H1 (cell line): Measurements from ENCODE around the gene KCNC1. TPM values are rescaled to one million over a fixed set of nuclear protein-coding genes. Genes with fewer than 3 reads are reported as not detected.

Experiments
- ASH2L ChIP-seq: fragments of 200-600, 300-600 bp; sonication (generic); IDR thresholded peaks from one replicate; pipeline ENCODE4 v1.7.1; 2017; ENCODE audit warnings: low read length
- CHD2 ChIP-seq: IDR thresholded peaks from 2 replicates; pipeline ENCODE4 v1.6.1; 2012; ENCODE audit warnings: low read length, improper control_type of control experiment
- FOSL1 ChIP-seq: IDR thresholded peaks from 2 replicates; pipeline ENCODE4 v1.6.1; 2011; ENCODE audit warnings: mild to moderate bottlenecking, low read depth, low read length, moderate library complexity; ENCODE audit not compliant: insufficient read depth
- GABPA ChIP-seq: IDR thresholded peaks from 2 replicates; pipeline ENCODE4 v1.6.1; 2011; ENCODE audit warnings: mild to moderate bottlenecking, low read length, moderate library complexity, borderline replicate concordance; ENCODE audit not compliant: insufficient read depth
- POU5F1 ChIP-seq: IDR thresholded peaks from 2 replicates; pipeline ENCODE4 v1.6.1; 2011; ENCODE audit warnings: low read depth, mild to moderate bottlenecking, low read length, moderate library complexity
- SIX5 ChIP-seq: IDR thresholded peaks from 2 replicates; pipeline ENCODE4 v1.6.1; 2011; ENCODE audit warnings: mild to moderate bottlenecking, low read depth, low read length
- TCF12 ChIP-seq: IDR thresholded peaks from 2 replicates; pipeline ENCODE4 v1.6.1; 2011; ENCODE audit warnings: low read depth, mild to moderate bottlenecking, low read length
- polyA plus RNA-seq, 7 experiments: library from polyadenylated mRNA; depleted of rRNA in 3 of 7; stranded (reverse) in 5 of 7; unstranded in 2 of 7; fragments of >200 nt in 5 of 7; fragments of 200-250 nt in 2 of 7; gene quantifications; 1 replicate in 5 of 7; 2 replicates in 1 of 7; 4 replicates in 1 of 7; pipeline versions ENCODE4 v1.2.1 to v1.2.3, GENCODE V29; 2011 to 2013; ENCODE audit warnings: missing spikeins in 2 of 7, mixed read lengths in 2 of 7
- total RNA-seq: library from RNA; stranded (reverse); fragmentation: NEBNext Ultra II Directional; extraction: Animal tissue kit (Norgen Biotek cat#: 25700); gene quantifications from 2 replicates; pipeline ENCODE4 v1.2.1, GENCODE V29; 2021
- TF ChIP-seq, protein P1 (sequence below): fragments of 300-600 bp; sonication (generic); IDR thresholded peaks from 2 replicates; pipeline ENCODE4 v1.7.1; 2012; ENCODE audit warnings: low read length, moderate library complexity, mild to moderate bottlenecking, inconsistent platforms; ENCODE audit not compliant: insufficient replicate concordance
- TF ChIP-seq, protein P2 (sequence below): IDR thresholded peaks from 2 replicates; pipeline ENCODE4 v1.6.1; 2012; ENCODE audit warnings: low read length, inconsistent platforms

The KCNC1 gene
- total and polyA plus RNA-seq, 2 of the 8 experiments (the other 6 are each of a cell fraction or from before 2014, with no cell fraction given) = 0.11 to 0.26 TPM

DNA sequence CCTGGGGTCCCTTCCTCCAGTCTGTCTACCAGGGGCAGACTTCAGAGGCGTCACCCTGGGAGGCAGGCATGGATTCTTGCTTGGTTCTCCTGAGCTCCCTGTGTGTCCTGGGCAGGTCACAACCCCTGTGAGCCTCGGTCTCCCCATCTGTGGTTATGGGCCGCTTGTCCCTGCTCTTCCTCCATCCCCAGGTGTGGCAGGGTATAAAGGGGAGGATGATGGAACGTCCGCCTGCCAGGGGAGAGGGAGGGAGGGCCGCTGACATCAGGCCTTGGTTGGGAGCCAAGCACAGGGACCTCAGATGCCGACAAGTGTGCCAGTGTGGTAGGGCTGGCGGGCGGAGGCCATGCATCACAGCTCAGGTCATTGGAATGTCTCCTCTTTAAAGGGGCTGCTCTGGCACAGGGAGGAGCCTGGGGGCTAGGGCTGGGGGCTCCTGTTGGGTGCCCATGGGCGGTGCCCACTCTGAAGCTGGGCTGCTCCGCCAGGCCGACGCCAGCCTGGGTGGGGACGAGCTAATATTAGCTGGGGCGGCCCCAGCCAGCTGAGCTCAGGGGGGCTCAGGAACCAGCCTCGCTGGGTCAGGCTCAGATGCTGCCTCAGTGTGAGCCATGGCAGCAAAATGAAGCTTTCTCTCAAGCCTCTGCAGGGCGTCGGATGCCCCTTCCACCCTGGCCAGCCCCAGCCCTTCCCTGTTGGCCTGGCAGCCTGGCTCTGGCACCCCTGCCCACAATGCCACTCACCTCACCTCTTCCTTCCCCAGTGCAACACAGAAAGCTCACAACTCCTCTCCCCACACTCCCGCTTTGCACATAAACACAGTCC is 12.8 kb downstream of the KCNC1 start (continued):
- TF ChIP-seq, protein P1, sequence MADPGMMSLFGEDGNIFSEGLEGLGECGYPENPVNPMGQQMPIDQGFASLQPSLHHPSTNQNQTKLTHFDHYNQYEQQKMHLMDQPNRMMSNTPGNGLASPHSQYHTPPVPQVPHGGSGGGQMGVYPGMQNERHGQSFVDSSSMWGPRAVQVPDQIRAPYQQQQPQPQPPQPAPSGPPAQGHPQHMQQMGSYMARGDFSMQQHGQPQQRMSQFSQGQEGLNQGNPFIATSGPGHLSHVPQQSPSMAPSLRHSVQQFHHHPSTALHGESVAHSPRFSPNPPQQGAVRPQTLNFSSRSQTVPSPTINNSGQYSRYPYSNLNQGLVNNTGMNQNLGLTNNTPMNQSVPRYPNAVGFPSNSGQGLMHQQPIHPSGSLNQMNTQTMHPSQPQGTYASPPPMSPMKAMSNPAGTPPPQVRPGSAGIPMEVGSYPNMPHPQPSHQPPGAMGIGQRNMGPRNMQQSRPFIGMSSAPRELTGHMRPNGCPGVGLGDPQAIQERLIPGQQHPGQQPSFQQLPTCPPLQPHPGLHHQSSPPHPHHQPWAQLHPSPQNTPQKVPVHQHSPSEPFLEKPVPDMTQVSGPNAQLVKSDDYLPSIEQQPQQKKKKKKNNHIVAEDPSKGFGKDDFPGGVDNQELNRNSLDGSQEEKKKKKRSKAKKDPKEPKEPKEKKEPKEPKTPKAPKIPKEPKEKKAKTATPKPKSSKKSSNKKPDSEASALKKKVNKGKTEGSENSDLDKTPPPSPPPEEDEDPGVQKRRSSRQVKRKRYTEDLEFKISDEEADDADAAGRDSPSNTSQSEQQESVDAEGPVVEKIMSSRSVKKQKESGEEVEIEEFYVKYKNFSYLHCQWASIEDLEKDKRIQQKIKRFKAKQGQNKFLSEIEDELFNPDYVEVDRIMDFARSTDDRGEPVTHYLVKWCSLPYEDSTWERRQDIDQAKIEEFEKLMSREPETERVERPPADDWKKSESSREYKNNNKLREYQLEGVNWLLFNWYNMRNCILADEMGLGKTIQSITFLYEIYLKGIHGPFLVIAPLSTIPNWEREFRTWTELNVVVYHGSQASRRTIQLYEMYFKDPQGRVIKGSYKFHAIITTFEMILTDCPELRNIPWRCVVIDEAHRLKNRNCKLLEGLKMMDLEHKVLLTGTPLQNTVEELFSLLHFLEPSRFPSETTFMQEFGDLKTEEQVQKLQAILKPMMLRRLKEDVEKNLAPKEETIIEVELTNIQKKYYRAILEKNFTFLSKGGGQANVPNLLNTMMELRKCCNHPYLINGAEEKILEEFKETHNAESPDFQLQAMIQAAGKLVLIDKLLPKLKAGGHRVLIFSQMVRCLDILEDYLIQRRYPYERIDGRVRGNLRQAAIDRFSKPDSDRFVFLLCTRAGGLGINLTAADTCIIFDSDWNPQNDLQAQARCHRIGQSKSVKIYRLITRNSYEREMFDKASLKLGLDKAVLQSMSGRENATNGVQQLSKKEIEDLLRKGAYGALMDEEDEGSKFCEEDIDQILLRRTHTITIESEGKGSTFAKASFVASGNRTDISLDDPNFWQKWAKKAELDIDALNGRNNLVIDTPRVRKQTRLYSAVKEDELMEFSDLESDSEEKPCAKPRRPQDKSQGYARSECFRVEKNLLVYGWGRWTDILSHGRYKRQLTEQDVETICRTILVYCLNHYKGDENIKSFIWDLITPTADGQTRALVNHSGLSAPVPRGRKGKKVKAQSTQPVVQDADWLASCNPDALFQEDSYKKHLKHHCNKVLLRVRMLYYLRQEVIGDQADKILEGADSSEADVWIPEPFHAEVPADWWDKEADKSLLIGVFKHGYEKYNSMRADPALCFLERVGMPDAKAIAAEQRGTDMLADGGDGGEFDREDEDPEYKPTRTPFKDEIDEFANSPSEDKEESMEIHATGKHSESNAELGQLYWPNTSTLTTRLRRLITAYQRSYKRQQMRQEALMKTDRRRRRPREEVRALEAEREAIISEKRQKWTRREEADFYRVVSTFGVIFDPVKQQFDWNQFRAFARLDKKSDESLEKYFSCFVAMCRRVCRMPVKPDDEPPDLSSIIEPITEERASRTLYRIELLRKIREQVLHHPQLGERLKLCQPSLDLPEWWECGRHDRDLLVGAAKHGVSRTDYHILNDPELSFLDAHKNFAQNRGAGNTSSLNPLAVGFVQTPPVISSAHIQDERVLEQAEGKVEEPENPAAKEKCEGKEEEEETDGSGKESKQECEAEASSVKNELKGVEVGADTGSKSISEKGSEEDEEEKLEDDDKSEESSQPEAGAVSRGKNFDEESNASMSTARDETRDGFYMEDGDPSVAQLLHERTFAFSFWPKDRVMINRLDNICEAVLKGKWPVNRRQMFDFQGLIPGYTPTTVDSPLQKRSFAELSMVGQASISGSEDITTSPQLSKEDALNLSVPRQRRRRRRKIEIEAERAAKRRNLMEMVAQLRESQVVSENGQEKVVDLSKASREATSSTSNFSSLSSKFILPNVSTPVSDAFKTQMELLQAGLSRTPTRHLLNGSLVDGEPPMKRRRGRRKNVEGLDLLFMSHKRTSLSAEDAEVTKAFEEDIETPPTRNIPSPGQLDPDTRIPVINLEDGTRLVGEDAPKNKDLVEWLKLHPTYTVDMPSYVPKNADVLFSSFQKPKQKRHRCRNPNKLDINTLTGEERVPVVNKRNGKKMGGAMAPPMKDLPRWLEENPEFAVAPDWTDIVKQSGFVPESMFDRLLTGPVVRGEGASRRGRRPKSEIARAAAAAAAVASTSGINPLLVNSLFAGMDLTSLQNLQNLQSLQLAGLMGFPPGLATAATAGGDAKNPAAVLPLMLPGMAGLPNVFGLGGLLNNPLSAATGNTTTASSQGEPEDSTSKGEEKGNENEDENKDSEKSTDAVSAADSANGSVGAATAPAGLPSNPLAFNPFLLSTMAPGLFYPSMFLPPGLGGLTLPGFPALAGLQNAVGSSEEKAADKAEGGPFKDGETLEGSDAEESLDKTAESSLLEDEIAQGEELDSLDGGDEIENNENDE = no peak
- TF ChIP-seq, protein P2, sequence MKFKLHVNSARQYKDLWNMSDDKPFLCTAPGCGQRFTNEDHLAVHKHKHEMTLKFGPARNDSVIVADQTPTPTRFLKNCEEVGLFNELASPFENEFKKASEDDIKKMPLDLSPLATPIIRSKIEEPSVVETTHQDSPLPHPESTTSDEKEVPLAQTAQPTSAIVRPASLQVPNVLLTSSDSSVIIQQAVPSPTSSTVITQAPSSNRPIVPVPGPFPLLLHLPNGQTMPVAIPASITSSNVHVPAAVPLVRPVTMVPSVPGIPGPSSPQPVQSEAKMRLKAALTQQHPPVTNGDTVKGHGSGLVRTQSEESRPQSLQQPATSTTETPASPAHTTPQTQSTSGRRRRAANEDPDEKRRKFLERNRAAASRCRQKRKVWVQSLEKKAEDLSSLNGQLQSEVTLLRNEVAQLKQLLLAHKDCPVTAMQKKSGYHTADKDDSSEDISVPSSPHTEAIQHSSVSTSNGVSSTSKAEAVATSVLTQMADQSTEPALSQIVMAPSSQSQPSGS = no peak
- no peak for TF ChIP-seq SIX5
- TF ChIP-seq ASH2L = no peak
- no peak for TF ChIP-seq FOSL1
- TF ChIP-seq CHD2 = no peak
- no peak for TF ChIP-seq GABPA
- TF ChIP-seq POU5F1 = no peak
- no peak for TF ChIP-seq TCF12
